GM23338 (cell line): ENCODE measurements around the gene SERPINE2.
"Not testable (repeated sequence)": the region's sequence is repeated elsewhere in the genome, so short reads cannot be mapped to it uniquely, and the experiment has no call there.

ENCODE experiments used
- EZH2 ChIP-seq: fragments of 200-600 bp; sonication (generic); IDR thresholded peaks from one replicate; pipeline ENCODE4 v1.8.0; 2017; ENCODE audit warnings: antibody characterized with exemption, mild to moderate bottlenecking, low read depth; ENCODE audit not compliant: unreplicated experiment
- EZH2phosphoT487 ChIP-seq: fragments of 200-600 bp; sonication (generic); IDR thresholded peaks from one replicate; pipeline ENCODE4 v1.8.1; 2018; ENCODE audit warnings: antibody characterized with exemption; ENCODE audit not compliant: unreplicated experiment
- TF ChIP-seq, protein P1 (sequence below), 2 experiments: fragments of 200-600 bp in 1 of 2; sonication (generic) in 1 of 2; conservative IDR thresholded peaks; 2 replicates each; pipeline versions ENCODE4 v1.5.1 to v1.6.1; 2016 to 2017; ENCODE audit warnings: antibody characterized with exemption in 2 of 2, low read depth in 2 of 2, mild to moderate bottlenecking in 2 of 2, moderate library complexity in 1 of 2
- TF ChIP-seq, protein P2 (sequence below): IDR thresholded peaks from 2 replicates; pipeline ENCODE4 v1.6.1; 2016; ENCODE audit warnings: antibody characterized with exemption
- TF ChIP-seq, protein P3 (sequence below): IDR thresholded peaks from one replicate; pipeline ENCODE4 v1.6.1; 2018; ENCODE audit warnings: antibody characterized with exemption; ENCODE audit not compliant: unreplicated experiment

DNA sequence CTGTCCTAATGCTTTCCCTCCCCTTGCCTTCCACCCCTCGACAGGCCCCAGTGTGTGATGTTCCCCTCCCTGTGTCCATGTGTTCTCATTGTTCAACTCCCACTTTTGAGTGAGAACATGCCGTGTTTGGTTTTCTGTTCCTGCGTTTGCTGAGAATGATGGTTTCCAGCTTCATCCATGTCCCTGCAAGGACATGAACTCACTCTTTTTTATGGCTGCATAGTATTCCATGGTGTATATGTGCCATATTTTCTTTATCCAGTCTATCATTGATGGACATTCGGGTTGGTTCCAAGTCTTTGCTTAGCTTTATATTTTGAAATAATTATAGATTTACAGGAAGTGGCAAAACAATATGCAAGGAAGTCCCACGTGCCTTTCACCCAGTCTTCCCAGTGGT, 38.4 kb downstream of the SERPINE2 start:
- TF ChIP-seq, protein P1, sequence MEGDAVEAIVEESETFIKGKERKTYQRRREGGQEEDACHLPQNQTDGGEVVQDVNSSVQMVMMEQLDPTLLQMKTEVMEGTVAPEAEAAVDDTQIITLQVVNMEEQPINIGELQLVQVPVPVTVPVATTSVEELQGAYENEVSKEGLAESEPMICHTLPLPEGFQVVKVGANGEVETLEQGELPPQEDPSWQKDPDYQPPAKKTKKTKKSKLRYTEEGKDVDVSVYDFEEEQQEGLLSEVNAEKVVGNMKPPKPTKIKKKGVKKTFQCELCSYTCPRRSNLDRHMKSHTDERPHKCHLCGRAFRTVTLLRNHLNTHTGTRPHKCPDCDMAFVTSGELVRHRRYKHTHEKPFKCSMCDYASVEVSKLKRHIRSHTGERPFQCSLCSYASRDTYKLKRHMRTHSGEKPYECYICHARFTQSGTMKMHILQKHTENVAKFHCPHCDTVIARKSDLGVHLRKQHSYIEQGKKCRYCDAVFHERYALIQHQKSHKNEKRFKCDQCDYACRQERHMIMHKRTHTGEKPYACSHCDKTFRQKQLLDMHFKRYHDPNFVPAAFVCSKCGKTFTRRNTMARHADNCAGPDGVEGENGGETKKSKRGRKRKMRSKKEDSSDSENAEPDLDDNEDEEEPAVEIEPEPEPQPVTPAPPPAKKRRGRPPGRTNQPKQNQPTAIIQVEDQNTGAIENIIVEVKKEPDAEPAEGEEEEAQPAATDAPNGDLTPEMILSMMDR (conservative IDR thresholded peaks at IDR 0.05; ENCODE audit: low read depth in 2 of 2) = not testable (repeated sequence)
- TF ChIP-seq, protein P2, sequence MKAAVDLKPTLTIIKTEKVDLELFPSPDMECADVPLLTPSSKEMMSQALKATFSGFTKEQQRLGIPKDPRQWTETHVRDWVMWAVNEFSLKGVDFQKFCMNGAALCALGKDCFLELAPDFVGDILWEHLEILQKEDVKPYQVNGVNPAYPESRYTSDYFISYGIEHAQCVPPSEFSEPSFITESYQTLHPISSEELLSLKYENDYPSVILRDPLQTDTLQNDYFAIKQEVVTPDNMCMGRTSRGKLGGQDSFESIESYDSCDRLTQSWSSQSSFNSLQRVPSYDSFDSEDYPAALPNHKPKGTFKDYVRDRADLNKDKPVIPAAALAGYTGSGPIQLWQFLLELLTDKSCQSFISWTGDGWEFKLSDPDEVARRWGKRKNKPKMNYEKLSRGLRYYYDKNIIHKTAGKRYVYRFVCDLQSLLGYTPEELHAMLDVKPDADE = not testable (repeated sequence)
- TF ChIP-seq, protein P3, sequence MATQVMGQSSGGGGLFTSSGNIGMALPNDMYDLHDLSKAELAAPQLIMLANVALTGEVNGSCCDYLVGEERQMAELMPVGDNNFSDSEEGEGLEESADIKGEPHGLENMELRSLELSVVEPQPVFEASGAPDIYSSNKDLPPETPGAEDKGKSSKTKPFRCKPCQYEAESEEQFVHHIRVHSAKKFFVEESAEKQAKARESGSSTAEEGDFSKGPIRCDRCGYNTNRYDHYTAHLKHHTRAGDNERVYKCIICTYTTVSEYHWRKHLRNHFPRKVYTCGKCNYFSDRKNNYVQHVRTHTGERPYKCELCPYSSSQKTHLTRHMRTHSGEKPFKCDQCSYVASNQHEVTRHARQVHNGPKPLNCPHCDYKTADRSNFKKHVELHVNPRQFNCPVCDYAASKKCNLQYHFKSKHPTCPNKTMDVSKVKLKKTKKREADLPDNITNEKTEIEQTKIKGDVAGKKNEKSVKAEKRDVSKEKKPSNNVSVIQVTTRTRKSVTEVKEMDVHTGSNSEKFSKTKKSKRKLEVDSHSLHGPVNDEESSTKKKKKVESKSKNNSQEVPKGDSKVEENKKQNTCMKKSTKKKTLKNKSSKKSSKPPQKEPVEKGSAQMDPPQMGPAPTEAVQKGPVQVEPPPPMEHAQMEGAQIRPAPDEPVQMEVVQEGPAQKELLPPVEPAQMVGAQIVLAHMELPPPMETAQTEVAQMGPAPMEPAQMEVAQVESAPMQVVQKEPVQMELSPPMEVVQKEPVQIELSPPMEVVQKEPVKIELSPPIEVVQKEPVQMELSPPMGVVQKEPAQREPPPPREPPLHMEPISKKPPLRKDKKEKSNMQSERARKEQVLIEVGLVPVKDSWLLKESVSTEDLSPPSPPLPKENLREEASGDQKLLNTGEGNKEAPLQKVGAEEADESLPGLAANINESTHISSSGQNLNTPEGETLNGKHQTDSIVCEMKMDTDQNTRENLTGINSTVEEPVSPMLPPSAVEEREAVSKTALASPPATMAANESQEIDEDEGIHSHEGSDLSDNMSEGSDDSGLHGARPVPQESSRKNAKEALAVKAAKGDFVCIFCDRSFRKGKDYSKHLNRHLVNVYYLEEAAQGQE = not testable (repeated sequence)
- TF ChIP-seq EZH2, EZH2phosphoT487: not testable (repeated sequence)
